ENCODE data around the gene GPR89A.

GPR89A gene

GRCh38 chr1:145708063-145708462 is 100.3 kb downstream of the GPR89A start:
- no peak overlapping the region for H3K4me3 ChIP-seq (ENCODE audit: low read depth in 1 of 2, low read length in 2 of 2)
- H3K27ac ChIP-seq (ENCODE audit: low read length) = no peak overlapping the region
- H3K4me1 ChIP-seq (ENCODE audit: insufficient read depth, low read length) = no peaks in the 10 kb centered on the region
- no peak overlapping the region for H2AFZ ChIP-seq (ENCODE audit: low read depth, low read length)
- H3K9me3 ChIP-seq (ENCODE audit: insufficient read depth, low read length, severe bottlenecking) = no peaks in the 10 kb centered on the region
- H4K20me1 ChIP-seq (ENCODE audit: insufficient read depth, low read length) = no peaks in the 10 kb centered on the region
- ATAC-seq (ENCODE audit: insufficient read depth, low read depth) = no peak
- DNase-seq = no peak
- TF ChIP-seq EZH2 (IDR thresholded peaks at IDR 0.05; ENCODE audit: borderline replicate concordance, low read depth, low read length, severe bottlenecking) = no peak
- TF ChIP-seq, protein P1, sequence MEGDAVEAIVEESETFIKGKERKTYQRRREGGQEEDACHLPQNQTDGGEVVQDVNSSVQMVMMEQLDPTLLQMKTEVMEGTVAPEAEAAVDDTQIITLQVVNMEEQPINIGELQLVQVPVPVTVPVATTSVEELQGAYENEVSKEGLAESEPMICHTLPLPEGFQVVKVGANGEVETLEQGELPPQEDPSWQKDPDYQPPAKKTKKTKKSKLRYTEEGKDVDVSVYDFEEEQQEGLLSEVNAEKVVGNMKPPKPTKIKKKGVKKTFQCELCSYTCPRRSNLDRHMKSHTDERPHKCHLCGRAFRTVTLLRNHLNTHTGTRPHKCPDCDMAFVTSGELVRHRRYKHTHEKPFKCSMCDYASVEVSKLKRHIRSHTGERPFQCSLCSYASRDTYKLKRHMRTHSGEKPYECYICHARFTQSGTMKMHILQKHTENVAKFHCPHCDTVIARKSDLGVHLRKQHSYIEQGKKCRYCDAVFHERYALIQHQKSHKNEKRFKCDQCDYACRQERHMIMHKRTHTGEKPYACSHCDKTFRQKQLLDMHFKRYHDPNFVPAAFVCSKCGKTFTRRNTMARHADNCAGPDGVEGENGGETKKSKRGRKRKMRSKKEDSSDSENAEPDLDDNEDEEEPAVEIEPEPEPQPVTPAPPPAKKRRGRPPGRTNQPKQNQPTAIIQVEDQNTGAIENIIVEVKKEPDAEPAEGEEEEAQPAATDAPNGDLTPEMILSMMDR (IDR thresholded peaks at IDR 0.05; ENCODE audit: borderline replicate concordance, extremely low read depth, low read length, poor library complexity, severe bottlenecking) = no peak
- H3K27me3 ChIP-seq (ENCODE audit: insufficient read depth, low read length, poor library complexity) = no peaks in the 10 kb centered on the region
- H3K36me3 ChIP-seq (ENCODE audit: insufficient read depth, low read length) = no peaks in the 10 kb centered on the region
- H3K9ac ChIP-seq (ENCODE audit: low read depth, low read length) = no peak overlapping the region
- no peak overlapping the region for H3K4me2 ChIP-seq (ENCODE audit: insufficient read depth, low read length)
- H3K79me2 ChIP-seq (ENCODE audit: insufficient read depth, low read length) = no peaks in the 10 kb centered on the region

GRCh38 chr1:145710291-145711027 is 102.7 kb downstream of the GPR89A start:
- Histone ChIP-seq H2AFZ (ENCODE audit: low read depth, low read length) (no peak overlapping the region), H3K27me3 (ENCODE audit: insufficient read depth, low read length, poor library complexity) (no peaks in the 10 kb centered on the region), H3K36me3 (ENCODE audit: insufficient read depth, low read length) (no peaks in the 10 kb centered on the region), H3K9ac (ENCODE audit: low read depth, low read length) (no peak overlapping the region), H3K4me3 (ENCODE audit: low read depth in 1 of 2, low read length in 2 of 2) (no peak overlapping the region), H3K4me2 (ENCODE audit: insufficient read depth, low read length) (no peak overlapping the region), H4K20me1 (ENCODE audit: insufficient read depth, low read length) (no peaks in the 10 kb centered on the region), H3K79me2 (ENCODE audit: insufficient read depth, low read length) (no peaks in the 10 kb centered on the region), H3K4me1 (ENCODE audit: insufficient read depth, low read length) (no peaks in the 10 kb centered on the region), H3K9me3 (ENCODE audit: insufficient read depth, low read length, severe bottlenecking) (no peaks in the 10 kb centered on the region), H3K27ac (ENCODE audit: low read length) (no peak overlapping the region)
- no peak for ATAC-seq (ENCODE audit: insufficient read depth, low read depth)
- TF ChIP-seq EZH2 (IDR thresholded peaks at IDR 0.05; ENCODE audit: borderline replicate concordance, low read depth, low read length, severe bottlenecking) = no peak
- TF ChIP-seq, protein P1 (IDR thresholded peaks at IDR 0.05; ENCODE audit: borderline replicate concordance, extremely low read depth, low read length, poor library complexity, severe bottlenecking) = no peak
- no peak for DNase-seq

DNA sequence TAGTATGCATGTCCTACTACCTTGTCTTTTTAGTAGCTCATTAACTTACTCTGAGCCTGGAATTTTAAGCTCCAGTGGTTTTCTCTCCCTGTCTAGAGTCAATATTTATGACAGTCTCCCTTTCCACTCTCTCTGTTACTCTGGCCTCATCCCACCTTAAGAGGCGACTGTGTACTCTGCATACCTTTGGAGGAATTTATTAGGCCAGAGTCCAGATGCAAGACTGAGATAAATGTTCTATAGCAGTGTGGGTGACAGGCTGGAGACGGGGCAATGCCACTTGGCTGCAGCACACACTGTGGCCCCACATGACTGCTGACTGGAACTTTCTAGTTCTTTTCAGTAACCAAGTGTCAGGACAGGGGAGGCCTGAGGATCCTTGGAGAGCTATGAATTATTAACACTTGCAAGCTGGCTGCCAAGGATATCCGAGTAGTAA is 103.4 kb downstream of the GPR89A start:
- H3K9ac ChIP-seq (ENCODE audit: low read depth, low read length) = no peak overlapping the region
- no peaks in the 10 kb centered on the region for H4K20me1 ChIP-seq (ENCODE audit: insufficient read depth, low read length)
- no peaks in the 10 kb centered on the region for H3K79me2 ChIP-seq (ENCODE audit: insufficient read depth, low read length)
- no peak overlapping the region for H3K4me2 ChIP-seq (ENCODE audit: insufficient read depth, low read length)
- H3K4me1 ChIP-seq (ENCODE audit: insufficient read depth, low read length) = no peaks in the 10 kb centered on the region
- H3K4me3 ChIP-seq (ENCODE audit: low read depth in 1 of 2, low read length in 2 of 2) = no peak overlapping the region
- DNase-seq = no peak
- H3K9me3 ChIP-seq (ENCODE audit: insufficient read depth, low read length, severe bottlenecking) = no peaks in the 10 kb centered on the region
- H3K27me3 ChIP-seq (ENCODE audit: insufficient read depth, low read length, poor library complexity) = no peaks in the 10 kb centered on the region
- TF ChIP-seq, protein P1 (IDR thresholded peaks at IDR 0.05; ENCODE audit: borderline replicate concordance, extremely low read depth, low read length, poor library complexity, severe bottlenecking) = no peak
- TF ChIP-seq EZH2 (IDR thresholded peaks at IDR 0.05; ENCODE audit: borderline replicate concordance, low read depth, low read length, severe bottlenecking) = no peak
- no peak for ATAC-seq (ENCODE audit: insufficient read depth, low read depth)
- H3K27ac ChIP-seq (ENCODE audit: low read length) = no peak overlapping the region
- H3K36me3 ChIP-seq (ENCODE audit: insufficient read depth, low read length) = no peaks in the 10 kb centered on the region
- no peak overlapping the region for H2AFZ ChIP-seq (ENCODE audit: low read depth, low read length)

Measured in DND-41 (cell line).